ENCODE results near the gene C11orf54. TPM values are rescaled to one million over a fixed set of nuclear protein-coding genes. Genes with fewer than 3 reads are reported as not detected.

The C11orf54 gene
- total RNA-seq, result 11.0 and 32.8 TPM in 2 replicates

DNA sequence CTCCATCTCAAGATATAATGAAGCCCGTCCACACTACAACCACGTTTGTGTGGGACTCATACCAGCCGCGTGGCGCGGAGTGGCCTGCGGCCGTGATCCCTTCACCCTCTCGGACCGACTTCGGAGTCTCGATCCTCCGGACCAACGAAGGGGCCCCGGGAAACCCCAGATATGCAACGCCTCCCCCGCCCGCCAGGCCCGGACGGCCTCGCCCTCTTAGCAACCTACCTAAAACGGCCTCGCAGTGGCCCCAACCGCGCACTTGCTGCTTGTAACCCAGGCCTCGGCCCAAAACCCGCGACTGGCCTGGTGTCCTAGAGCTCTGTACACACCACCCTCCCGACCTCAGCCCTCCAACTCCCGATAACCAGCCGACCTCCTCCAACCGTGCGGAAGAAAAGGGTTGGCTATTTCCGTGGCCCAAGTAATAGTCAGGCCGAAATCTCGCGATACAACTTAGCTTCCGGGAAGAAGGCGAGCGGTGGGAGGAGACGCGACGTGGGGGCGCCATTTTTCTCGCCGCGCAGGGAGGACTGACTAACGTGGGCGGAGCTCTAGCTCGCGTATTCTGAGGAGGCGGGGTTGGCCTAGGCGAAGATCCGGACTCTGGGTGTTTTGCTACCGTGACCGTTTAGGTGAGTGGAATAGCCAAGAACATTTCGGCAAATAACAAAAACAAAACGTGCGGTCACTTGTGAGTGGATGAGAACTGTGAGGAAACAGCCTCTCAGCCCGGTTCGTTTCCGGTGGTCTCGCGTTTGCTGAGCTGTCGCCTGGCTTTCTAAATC lies at the start of gene C11orf54, which contains the start of gene TAF1D:
Gene C11orf54, plus strand, starts transcription at position 579 of the 788 bp plus-strand sequence. CDS start 5,722 bp downstream, outside the sequence.
Gene TAF1D, minus strand, starts transcription at position 402 of the 788 bp plus-strand sequence. CDS start 2,191 bp downstream, outside the sequence.

DNA sequence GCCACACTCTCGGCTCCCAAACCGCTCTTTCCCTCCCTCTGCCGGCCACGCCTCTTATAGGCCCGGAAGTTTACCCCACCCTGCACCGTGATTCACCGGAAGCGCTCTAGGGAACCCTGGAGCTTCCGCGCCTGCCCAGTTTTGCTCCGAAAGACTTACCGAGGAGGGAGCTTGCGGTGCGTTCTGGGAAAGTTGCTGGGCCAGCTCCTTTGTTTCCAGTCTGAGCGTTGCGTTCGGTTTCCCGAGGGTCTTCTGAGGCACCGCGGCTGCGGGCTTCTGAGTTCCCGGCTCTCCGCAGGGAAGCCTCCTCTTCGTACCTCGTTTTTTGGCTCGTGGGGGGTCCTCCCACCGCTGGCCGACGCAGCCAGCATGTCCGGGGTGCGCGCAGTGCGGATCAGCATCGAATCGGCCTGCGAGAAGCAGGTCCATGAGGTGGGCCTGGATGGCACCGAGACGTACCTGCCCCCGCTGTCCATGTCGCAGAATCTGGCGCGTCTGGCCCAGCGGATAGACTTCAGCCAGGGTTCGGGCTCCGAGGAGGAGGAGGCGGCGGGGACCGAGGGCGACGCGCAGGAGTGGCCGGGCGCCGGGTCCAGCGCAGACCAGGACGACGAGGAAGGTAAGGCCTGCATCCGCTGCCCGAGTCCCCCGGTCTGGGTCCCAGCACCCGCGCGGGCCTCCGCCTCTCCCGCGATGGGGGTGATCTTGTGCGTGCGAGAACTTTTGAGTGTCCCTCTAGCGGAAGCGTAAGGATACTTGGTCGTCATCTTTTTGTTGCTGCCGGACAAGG lies 42.9 kb downstream of the C11orf54 start, which contains the start of gene MED17:
Gene MED17, plus strand, starts transcription at position 138 of the 790 bp plus-strand sequence. Its CDS starts 232 bp downstream, at position 370.

Other genes starting within 250 kb of the C11orf54 start
- 1.4 and 6.0 TPM in 2 replicates for gene SMCO4, start 198.3 kb upstream of the C11orf54 start, total RNA-seq
- gene CEP295, start 80.0 kb upstream of the C11orf54 start, total RNA-seq, result 9.2 and 14.3 TPM in 2 replicates
- gene TAF1D, start 177 bp upstream of the C11orf54 start, total RNA-seq, result 153 and 225 TPM in 2 replicates
- gene MED17, start 42.6 kb downstream of the C11orf54 start, total RNA-seq, result 23.9 and 37.7 TPM in 2 replicates
- gene VSTM5, start 108.9 kb downstream of the C11orf54 start, total RNA-seq, result under 0.01 and 0.43 TPM in 2 replicates